GM20000 (cell line): Measurements from ENCODE around the gene CUBN.

ENCODE experiments used
- DNase-seq: peaks from one replicate; pipeline ENCODE4 v3.0.0; 2012; ENCODE audit warnings: low spot score
- CTCF ChIP-seq: IDR thresholded peaks from 2 replicates; pipeline ENCODE4 v1.5.1; 2012; ENCODE audit warnings: mild to moderate bottlenecking, control low read depth; ENCODE audit errors: extremely low read depth, missing control alignments

CUBN gene

GRCh38 chr10:16788125-16788524 lies 341.5 kb downstream of the CUBN start:
- no peak for DNase-seq
- TF ChIP-seq CTCF = no peak

- DNase-seq = no peak
- TF ChIP-seq CTCF = no peak
These were observed 342.2 kb downstream of the CUBN start for GRCh38 chr10:16787361-16787791.

GRCh38 chr10:16780338-16780880 lies 349.2 kb downstream of the CUBN start:
- DNase-seq = no peak
- TF ChIP-seq CTCF = no peak

GRCh38 chr10:16779384-16779915 lies 350.2 kb downstream of the CUBN start:
- no peak for TF ChIP-seq CTCF
- peak; percentile 72 for DNase-seq

- TF ChIP-seq CTCF = peak; percentile 12
- peak; percentile 76 for DNase-seq
These were observed 351.9 kb downstream of the CUBN start for GRCh38 chr10:16777473-16778370.

- no peak for TF ChIP-seq CTCF
- DNase-seq = no peak
These were observed 352.7 kb downstream of the CUBN start for GRCh38 chr10:16776896-16777295.
